HG02970 (cell line): ENCODE data around the gene MGST3.
A peak's percentile ranks its signal among the peaks of the same experiment; 100 is the strongest.
"Not testable (repeated sequence)": the region's sequence is repeated elsewhere in the genome, so short reads cannot be mapped to it uniquely, and the experiment has no call there.

Experiments
- ATAC-seq: cut with Tn5 transposase; IDR thresholded peaks from one replicate; pipeline ENCODE4 v1.9.1; 2021; ENCODE audit warnings: mild to moderate bottlenecking, moderate library complexity, moderate number of reproducible peaks; ENCODE audit not compliant: unreplicated experiment, low FRiP score

Gene MGST3

DNA sequence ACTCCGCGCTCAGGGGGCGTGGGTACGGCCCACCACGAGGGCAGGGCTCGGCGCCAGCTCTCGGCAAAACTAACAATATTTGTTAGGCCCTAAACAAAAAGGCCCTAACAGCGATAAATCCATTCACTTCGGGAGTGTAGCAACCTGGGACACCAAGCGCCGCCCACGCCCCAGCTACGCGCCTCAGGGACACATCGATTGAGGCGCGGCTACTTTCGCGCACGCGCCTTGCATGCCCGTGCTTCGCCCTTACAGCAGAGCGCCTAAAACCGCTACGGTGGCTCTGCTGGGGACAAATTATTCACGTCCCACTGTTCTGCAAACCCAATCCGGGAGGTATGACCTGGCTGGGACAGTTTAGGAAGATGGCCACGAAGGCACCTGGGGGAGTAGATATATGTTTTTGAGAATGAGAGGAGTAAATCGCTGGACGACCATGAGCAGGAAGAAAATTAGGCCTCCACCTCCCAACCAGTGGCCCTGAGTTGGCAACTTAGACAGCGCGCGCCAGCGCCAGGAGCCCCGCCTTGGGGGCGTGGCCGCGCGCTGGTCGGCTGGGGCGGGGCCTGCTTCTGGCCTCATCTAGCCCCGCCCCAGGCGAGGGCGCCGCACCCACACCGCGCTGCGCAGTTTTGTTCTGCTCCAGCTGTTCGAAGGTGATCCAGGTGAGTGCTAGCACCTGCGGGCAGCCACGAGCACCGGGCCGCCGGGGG, at the start of gene MGST3:
Gene MGST3 (plus strand): TSS at position 606 of the 713 bp plus-strand sequence. CDS start 18,614 bp downstream, outside the sequence.
- ATAC-seq: peak; percentile 91

GRCh38 chr1:165581926-165582325, 49.1 kb upstream of the MGST3 start:
- no peak for ATAC-seq

DNA sequence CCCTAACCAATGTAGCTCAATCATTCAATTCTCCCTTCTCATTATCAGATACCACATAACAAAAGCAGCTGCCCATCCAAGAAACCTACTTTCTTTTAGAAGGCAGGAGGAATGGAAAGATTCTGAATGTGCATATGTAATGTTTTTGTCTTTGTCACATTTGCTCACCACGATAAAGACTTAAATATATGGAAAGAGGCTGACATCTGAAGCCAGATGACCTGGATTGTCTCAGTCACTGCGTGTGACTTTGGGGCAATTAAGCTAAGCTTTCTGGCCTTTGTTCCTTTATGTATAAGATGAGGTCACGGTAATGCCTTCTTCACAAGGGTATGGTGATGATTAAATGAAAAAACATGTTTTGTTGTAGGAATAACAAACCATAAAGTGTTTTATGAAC, 44.6 kb upstream of the MGST3 start:
- no peak for ATAC-seq

DNA sequence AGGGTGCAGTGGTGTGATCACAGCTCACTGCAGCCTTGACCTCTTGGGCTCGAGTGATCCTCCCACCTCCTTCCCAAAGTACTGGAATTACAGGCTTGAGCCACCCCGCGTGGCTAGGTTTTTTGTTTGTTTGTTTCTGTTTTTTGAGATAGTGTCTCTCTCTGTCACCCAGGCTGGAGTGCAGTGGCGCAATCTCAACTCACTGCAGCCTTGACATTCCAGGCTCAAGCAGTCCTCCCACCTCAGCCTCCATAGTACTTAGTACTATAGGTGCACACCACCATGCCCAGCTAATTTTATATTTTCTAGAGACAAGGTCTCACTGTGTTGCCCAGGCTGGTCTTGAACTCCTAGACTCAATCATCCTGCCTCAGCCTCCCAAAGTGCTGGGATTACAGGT, 39.6 kb upstream of the MGST3 start:
- ATAC-seq: not testable (repeated sequence)

DNA sequence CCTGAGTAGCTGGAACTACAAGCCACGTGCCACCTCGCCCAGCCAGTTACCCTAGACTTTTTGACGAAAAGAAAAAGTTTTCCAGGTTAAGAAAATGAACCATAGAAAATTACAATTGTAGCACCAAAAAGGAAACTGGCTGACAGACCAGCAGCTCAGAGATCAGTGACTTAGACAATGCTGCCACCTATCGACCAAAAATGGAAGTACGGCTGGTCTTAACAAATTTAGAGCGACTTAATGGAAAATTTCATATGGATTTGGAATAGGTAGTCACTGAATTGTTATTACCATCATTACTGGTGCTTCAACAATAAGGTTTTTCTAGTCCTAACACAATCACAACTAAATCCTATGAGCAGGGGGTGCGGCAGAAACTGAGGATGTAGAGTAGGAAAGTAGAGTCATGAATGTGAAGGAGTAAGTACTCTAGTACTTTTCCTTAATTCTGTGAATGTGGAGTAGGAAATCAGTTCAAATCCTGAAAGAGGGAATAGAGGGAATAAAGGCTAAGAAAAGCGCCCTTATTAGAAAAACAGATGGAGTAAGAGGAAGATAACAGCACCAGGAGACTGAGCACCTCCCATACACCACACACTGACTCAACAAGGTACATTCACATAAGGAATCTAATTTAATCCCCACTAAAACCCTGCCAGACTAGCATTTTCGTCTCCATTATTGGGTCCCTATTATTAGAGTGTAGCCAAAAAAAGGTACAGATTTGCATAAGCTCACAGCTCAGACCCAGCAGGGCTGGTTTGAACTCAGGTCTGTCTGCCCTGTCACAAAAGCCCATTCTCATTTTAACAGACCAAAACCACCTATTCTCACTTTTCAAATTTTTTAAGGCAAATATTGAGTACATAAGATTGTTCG, 37.9 kb upstream of the MGST3 start:
- ATAC-seq: no peak

DNA sequence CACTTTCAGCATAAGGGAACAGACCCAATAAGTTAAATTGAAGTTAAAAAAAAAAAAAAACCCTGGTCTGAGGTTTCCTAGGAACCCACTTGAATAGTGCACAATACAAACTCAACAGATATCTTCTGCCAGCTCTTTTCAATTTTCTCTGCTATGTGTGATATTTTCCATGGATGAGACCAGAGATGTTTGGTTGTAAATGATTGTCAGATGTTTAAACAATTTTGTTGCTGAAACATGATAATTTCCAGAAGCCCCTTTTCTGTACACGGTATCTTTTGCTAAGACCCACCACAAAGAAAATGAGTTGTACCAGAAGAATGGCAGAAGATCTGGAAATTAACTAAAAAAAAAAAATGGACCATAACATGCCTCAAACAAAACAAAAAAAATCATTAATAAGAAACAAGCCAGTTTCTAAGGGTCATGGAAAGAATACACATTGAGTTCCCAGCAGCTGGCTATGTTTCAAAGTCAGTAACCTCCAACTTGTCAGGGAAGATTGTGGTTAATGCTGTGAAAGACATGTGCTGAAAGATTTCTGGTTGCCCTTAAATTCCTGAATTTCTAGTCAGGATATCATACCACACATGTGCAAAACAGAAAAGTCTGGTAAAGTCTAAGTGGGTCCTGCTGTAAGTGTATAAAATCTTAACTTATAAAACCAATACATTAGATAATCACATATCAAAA, 35.6 kb upstream of the MGST3 start:
- no peak for ATAC-seq

- peak; percentile 96 for ATAC-seq
Observed at GRCh38 chr1:165597883-165598675, 33.0 kb upstream of the MGST3 start.

DNA sequence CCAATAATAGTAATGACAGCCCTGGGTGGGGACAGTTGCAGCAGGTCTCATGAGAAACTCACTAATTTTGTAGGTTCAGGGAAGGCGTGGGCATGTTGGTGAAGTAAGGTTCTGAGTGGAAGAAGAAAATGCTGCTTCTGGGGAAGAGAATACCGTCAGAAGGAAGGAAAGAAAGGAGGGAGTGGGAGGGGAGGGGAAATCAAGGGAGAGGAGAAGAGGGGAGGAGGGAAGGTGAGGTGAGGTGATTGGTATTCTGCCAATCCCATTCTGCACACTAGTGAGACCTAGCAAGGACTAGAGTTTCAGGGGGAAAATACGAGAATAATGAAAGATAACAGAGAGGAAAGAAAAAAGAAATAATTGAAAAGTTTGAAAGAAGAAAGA, 32.4 kb upstream of the MGST3 start:
- no peak for ATAC-seq

DNA sequence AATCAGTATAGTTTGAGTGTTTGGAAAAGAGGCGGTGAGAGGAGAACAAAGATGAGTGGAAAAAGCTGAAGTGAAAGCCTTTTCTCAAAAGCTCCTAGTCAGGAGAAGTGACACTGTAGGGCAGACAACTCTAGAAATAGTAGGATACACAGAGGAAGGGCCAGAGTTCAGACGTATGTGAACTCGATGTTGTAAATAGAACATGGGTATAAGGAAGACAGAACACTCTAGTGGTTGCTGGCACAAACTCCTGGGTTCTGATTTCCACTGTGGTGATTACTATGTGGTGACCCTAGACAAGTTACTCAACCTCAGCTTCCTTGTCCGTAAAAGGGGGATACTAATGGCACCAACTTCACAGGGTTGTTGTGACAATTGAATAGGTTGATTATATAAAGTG, 30.2 kb upstream of the MGST3 start:
- no peak for ATAC-seq

GRCh38 chr1:165603810-165604209, 27.2 kb upstream of the MGST3 start:
- no peak for ATAC-seq

DNA sequence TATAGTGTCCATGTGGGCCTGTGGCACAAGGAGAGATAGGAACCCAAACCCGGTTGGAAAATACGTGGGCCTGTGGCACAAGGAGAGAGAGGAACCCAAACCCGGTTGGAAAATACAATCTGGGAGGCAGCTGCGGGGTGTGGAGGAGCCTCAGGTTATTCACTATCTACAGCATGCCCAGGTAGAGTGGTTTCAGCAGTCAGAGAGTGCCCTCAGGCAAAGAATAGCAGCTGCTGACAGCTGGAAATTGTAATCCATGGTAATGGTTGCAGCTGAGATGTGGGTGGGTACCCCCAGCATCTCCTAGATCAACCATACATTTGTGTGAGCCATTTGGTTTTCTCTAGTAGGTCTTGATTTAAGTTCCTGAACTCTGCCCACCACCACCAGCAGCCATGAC, 25.8 kb upstream of the MGST3 start:
- ATAC-seq: no peak

DNA sequence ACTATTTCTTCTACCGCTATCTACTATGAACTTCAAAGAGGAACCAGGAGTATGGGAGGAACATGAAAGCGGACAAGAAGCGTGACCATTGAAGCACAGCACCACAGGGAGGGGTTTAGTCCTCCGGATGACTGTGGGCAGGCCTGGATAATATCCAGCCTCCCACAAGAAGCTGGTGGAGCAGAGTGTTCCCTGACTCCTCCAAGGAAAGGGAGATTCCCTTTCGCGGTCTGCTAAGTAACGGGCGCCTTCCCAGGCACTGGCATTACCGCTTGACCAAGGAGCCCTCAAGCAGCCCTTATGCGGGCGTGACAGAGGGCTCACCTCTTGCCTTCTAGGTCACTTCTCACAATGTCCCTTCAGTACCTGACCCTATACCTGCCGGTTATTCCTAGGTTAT, 24.4 kb upstream of the MGST3 start:
- not testable (repeated sequence) for ATAC-seq

DNA sequence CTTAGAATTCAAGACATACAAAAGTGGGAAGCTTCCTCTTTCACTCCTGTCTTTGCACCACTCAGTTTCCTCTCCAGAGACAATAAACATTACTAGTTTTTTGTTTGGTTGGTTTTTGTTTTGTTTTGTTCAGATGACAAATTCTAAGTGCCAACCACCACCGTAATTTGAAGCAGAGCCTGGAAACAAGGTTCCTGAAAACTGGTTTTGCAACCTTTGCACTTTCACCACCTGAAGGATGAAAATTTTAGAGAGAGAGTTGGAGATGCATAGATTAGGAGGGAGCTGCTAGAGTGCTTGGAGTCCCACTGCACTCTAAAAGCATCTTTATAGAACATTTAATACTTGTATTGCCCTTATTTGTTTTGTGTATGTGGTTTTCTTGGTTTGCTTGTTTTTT, 20.2 kb upstream of the MGST3 start:
- ATAC-seq: no peak

- no peak for ATAC-seq
Observed at GRCh38 chr1:165612062-165612461, 19.0 kb upstream of the MGST3 start.

DNA sequence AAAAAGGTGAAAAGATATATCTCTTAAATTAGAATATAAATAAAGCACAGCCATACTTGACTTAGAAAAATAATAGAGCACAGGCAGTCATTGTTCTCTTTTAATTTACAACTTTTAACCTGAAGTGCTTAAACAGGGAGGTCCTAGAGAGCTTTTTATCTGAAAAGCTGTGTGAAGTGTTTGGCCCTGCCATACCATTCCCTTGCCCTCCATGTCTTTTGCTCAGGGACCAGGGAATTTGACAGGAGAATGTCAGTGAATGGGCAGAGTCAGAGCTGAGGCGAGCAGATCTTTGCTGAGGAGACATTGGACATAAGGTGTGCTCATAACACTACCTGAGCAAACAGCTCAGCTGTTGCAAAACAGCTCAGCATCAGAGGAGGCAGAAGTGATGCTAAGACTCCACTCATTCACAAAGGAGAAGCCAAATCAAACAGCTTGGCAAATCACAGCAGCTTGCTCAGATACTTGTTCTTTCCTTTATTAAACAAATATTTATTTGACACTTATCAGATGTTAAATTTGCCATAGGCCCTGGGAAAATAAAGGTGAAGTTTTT, 14.9 kb upstream of the MGST3 start:
- no peak for ATAC-seq

GRCh38 chr1:165616987-165617546, 14.0 kb upstream of the MGST3 start:
- ATAC-seq: no peak

DNA sequence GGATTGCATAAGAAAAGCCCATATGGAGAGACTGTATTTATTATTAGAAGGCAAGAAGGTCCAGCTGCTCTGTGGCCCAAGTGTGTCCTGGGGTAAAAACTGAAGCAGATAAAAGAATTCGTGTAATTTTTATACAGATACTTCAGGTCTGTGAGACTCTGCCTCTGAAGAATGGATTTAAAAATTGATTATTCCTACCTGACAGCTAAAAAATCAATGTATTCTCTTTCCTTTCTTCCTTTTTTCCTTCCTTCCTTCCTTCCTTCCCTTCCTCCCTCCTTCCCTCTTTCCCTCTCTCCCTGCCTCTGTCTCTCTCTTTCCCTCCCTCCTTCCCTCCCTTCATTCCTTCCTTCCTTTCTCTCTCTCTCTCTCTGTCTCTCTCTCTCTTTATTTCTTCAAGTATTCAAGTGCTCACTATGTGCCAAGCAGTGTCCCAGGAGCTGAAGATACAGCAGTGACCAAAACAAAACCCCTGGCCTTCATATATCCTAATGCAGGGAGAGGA, 11.3 kb upstream of the MGST3 start:
- no peak for ATAC-seq

GRCh38 chr1:165623624-165624023, 7.4 kb upstream of the MGST3 start:
- no peak for ATAC-seq

DNA sequence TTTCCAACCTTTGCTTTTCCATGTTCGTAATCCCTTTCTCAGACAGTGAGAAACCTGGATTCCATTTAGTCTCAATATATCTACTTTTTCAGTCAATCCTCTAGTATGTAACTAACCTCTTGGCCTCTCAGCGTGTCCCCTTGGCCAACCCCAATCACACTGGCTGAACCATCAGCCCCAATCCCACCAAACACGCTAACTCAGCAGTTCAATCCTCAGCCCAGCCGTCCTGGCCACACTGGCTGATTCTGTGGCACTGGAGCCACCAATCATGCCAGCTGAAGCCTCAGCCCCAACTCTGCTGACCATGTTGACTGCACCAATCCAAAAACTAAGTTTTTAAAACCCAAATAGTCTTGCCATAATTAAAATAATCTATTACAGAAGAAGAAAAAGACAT, 6.6 kb upstream of the MGST3 start:
- ATAC-seq: no peak
